GM18519 (cell line): Measurements from ENCODE around the gene SLC9A9.
A peak's percentile ranks its signal among the peaks of the same experiment; 100 is the strongest.
"Not testable (repeated sequence)": the region's sequence is repeated elsewhere in the genome, so short reads cannot be mapped to it uniquely, and the experiment has no call there.

Experiments used
- ATAC-seq: cut with Tn5 transposase; IDR thresholded peaks from one replicate; pipeline ENCODE4 v1.9.1; 2021; ENCODE audit warnings: mild to moderate bottlenecking, moderate library complexity; ENCODE audit not compliant: unreplicated experiment, low FRiP score

Gene SLC9A9

DNA sequence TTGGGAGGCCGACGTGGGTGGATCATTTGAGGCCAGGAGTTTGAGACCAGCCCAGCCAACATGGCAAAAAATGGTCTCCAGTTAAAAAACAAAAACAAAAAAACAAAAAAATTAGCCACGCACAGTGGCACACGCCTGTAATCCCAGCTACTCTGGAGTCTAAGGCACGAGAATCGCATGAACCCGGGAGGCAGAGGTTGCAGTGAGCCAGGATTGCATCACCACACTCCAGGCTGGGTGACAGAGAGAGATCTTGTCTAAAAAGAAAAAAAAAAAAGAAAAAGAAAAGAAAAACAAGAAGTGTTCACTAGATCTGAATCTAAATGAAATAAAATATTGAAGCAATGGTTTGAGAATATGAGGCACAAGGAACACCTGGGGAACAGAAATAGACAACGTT lies 36.7 kb downstream of the SLC9A9 start:
- no peak for ATAC-seq

DNA sequence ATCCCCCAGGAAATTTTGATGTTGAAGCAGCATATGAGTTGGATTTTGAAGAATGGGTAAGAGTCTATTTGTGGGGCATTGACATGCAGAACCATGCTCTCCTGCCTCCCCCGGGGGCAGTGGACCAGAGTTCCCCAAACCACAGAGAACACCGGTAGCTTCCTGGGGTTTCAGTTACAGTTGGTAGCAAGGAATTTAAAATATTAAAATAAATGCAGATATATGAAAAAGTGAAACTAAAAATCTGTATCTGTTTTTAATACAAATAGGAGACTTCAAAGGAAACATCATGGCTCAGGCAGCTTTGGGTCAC lies 37.4 kb downstream of the SLC9A9 start:
- no peak for ATAC-seq

DNA sequence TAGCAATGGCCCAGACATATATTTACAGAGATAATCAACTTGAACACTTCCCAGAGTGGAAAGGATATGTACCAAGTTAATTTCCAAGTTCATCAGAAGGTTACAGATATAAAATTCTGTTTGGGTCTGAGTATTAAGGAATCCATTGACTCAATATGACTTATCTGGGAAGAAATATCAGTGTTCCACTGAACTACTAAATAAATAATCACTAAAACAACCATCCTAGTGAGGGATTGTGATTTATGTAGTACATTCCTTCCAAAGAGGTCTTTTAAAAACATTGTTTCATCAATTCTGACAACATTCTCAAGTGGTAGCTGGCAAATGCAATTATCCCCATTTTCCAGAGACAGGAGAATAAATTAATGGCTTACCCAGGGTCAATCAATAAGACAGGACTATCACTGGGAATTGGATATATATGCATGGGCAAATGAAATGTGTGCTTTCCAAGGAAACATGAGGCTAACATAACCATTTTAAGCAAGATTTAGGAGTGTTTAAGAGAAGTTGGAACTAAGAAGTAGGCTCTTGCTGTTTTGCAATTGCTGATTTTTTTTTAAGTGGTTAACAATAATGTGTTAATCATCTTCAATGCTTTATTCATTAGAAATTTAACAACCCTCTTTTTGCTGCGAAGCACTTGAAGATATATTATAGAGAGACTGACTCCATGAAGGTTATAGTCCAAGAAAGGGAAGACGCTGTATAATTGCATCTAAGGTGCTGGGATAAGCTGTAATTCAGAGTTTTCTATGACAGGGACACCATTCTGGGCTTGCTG lies 37.9 kb downstream of the SLC9A9 start:
- ATAC-seq = no peak

DNA sequence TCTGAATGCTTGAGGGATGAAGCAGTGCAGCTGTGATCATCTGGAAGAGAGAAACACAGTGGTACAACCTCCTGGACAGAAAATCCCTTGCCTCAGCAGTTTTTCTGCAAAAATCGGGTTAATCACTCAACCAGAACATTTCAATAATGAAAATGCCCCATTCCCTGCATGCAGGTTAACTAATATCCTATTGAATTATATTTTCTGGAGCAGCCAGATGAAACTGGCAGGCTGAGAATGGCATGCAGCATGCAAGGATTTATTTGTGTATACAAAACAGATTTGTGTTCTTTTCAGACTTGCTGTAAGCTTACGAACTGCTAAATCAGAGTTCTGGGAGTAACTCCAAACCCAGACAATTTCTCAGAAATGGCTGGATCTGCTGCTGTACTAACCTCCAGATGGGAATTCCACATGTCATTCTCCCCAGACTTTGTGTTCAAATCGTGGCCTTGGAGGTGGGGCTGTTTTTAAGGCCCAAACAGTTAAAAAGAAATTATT lies 39.1 kb downstream of the SLC9A9 start:
- no peak for ATAC-seq

DNA sequence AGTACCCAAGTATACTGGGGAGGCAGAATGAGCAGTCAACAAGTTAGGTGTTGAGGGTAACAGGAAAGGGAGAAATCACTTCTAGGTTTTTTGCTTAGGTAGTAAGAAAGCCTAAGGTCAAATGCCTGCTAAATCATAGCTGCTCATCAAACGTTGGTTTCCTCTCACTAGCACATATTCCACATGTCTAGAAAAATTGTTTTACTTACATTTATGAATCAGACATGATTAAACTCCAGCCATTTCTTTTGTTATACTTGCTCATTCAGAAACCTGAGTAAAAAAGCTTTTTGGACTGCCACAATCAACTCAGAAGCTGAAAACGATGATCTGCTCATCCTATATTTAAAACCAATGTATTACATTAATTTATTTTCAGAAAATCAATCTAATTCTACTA lies 40.2 kb downstream of the SLC9A9 start:
- no peak for ATAC-seq

DNA sequence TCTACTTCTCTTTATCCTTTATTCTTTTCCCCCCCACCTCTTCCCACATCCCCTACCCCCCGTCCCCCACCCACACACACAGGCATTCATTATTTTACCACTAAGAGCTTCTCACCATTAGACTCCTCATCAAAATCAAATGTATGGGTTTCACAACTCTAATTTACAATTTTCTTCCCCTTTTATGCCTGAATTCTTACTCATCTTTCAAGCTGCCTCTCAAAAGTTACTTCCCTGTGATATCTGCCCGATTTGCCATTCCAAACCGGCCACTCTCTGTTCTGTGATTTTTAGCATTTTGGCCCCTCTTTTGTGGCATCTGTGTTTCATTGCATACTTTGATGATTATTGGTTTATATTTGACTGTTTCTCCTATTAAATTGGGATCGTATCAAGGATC lies 42.2 kb downstream of the SLC9A9 start:
- ATAC-seq = no peak

DNA sequence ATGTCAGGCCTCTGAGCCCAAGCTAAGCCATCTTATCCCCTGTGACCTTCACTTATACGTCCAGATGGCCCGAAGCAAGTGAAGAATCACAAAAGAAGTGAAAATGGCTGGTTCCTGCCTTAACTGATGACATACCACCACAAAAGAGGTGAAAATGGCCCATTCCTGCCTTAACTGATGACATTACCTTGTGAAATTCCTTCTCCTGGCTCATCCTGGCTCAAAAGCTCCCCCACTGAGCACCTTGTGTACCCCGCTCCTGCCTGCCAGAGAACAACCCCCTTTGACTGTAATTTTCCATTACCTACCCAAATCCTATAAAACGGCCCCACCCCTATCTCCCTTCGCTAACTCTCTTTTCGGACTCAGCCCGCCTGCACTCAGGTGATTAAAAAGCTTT lies 42.8 kb downstream of the SLC9A9 start:
- not testable (repeated sequence) for ATAC-seq

DNA sequence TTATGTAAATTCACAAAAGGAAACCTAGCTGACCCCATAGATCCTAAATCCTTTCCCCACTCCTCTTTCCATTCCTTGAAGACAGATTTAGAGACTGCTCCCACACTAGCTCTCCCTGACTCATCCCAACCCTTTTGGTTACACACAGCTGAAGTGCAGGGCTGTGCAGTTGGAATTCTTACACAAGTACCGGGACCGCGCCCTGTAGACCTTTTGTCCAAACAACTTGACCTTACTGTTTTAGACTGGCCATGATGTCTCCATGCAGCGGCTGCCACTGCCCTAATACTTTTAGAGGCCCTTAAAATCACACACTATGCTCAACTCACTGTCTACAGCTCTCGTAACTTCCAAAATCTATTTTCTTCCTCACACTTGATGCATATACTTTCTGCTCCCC lies 47.2 kb downstream of the SLC9A9 start:
- ATAC-seq = not testable (repeated sequence)

DNA sequence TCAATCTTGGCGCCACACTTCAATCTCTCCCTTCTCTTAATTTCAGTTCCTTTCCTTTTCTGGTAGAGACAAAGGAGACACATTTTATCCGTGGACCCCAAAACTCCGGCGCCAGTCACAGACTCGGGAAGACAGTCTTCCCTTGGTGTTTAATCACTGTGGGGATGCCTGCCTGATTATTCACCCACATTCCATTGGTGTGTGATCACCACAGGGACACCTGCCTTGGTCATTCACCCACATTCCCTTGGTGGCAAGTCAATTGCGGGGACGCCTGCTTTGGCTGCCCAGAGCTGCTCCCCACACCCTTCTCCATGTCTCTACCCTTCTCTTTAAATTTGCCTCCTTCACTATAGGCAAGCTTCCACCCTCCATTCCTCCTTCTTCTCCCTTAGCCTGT lies 50.1 kb downstream of the SLC9A9 start:
- ATAC-seq = not testable (repeated sequence)

DNA sequence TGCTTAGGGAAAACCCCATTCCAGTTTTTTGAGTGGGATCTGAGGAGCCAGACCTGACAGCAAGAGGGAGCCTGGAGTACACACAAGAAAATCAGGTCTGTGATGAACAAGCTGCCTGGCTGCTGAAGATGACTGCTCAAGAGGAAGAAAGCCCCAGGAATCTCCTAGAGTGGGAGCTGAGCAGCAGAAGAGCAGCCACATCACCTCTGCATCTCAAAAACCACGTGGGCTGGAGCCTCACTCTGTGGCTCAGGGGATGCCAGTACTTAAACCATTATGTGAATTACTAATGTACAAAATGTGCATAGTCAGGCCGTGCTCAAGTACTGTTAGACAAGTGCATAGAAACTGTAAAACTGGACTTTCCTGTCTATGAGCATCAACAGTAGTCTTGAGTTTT lies 52.4 kb downstream of the SLC9A9 start:
- no peak for ATAC-seq

DNA sequence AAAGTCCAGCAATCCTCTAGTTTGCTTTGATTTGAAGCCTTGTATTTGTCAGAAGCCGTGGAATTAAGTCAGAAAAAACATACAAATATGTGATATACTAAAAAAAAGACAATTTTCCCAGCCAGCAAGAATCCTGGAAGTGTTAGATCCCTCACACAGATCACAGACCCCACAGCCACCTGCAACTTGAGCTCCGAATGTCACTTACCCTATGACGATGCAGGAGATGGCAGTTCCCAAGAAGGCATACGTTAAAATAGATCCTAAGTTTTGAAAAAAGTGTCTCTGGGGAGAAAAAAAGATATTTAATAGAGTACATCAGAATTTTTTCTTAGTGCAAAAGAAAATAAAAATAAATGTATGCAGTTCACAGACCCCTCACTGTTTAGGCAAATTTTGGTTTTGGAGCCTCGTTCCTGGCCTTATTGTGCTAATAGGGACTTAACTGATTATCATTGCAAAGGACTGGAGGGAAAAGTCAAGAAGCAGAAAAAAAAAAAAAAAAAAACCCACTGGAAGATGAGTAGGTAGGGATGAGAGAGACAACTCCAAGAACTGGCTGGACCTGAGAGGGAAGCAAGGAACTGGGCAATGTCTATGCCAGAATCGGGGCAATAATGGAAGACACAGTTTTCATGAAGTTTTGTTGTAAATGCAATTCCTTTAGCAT lies 53.3 kb downstream of the SLC9A9 start:
- ATAC-seq = no peak

DNA sequence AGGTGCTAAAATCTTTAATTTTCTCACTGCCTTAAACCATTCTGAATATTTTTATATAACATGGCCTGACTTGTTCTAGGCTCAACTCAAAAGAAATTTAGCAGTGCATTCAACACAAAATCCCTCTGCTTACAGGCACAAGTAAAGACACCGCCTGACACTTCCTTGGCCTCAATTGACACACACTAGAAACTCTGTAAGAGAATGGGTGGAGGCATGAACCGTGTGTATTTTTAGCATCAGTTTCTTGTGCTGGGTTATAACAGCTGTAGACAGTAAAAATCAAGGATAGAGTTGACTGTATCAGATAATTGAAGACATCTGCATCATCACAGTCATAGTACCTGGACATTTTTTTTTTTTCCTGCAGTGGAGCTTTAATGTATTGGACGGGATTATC lies 54.3 kb downstream of the SLC9A9 start:
- ATAC-seq = no peak

DNA sequence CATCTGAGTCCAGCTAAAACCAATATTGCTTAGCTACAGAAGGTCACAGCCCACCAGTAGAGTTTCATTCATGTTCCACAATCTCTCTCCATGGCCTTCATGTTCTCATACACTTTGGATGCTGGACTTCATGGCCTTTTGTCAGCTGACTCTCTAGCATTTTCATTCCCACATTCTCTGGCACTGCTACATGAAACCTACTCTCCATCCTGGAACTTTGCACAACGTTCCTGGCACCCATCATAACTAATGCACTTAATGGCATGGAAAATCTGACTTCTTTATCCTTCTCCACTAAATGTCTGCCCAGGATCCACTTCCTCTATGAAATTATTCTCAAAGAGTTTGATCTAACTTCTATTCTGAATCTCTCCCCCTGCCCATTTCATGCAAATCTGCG lies 56.9 kb downstream of the SLC9A9 start:
- no peak for ATAC-seq

DNA sequence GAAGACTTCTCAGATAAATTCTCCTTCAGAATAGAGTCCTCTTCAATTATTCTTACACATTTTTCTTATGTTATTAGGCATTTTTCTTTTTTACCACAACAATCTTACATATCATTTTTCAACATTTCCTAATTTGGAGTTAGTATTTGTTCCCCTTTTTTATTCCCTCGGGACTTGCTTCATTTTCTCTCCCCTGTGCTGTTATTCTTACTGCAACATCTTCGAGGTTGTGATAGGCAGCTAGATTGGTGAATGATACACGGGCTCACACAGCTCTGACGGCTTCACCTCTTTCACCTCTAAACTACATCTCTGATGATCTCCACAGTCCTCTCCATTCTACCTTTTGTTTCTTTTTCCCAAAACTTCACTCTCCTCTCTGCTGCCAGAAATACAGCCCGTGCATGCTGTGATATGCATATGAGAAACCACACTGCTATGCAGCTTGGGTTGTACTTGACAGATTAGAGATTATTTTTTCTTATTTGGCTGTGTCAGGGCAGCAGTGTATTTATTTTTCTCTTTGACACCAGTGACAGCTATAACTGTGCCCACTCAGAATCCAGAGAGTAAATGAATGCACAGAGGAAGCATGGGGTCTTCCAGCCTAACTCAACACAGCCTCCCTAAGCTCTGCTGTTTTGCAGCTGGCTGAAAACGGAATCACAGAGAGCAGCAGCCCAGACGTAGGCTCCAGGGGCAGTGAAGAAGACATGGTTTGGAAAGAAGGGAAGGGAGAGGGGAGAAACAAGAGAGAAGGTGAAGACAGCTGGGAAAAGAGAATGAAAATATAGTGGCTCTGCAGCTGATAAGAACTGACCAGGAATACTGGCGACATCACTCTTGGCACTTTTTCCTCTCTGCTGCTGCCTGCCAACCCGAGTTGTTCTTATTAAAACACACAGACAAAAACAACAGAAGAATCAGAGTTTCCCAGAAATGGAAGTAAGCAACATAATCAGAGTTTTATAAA lies 61.8 kb downstream of the SLC9A9 start:
- ATAC-seq = no peak

DNA sequence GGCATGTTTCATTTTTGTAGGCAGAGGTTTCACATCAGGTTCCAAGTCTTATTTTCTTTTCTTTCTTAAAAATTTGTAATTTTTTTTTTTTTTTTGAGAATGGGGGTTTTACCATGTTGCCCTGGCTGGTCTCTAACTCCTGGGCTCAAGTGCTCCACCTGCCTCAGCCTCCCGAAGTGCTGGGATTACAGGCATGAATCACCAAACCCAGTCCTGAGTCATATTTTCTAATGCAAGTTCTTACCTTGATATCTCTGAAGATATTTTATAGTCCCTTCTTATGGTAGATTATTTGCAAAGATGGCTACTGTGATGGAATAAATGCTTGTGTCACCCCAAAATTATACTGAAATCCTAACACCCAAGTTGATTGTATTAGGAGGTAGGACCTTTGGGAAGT lies 63.8 kb downstream of the SLC9A9 start:
- no peak for ATAC-seq

DNA sequence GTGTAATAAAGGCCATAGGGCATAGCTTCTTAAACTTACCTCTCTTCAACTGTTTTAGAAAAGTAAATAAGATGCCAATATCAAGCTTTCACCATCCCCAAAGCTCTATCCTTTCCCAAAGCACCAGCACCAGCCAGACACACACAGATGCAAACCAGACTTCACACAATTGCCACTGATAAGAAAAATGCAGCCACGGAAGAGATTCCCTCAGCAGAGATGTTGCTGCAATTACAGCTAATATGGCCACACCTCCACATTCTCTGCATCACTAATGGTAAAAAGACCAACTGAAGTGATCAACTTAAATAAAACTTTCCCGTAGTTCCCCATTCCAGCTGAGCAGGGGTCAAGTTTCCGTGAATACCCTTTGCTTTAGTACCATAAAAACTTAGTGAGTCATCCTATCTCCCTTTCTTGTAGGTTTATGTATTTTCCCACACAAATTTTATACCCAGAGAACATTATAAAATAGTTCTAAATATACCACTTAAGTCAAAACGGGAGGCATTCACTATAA lies 64.4 kb downstream of the SLC9A9 start:
- no peak for ATAC-seq

DNA sequence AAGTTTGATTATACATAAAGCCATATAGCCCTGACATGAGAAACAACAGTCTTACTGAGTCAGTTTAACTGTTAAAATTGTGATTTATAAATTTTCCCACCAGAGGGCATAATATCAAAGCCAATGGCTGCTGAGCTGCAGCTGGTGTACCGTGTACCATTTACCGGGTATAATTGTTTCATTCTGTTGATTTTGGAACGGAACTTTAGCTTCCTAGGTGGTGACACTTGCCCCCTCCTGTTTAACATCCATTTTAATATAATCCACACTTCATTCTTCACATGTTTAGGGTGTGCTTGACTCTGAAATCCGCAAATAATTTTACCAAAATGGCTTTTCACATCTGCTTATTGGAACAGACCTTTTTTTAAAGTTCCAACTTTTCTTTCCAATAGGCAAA lies 72.8 kb downstream of the SLC9A9 start:
- peak; percentile 93 for ATAC-seq

DNA sequence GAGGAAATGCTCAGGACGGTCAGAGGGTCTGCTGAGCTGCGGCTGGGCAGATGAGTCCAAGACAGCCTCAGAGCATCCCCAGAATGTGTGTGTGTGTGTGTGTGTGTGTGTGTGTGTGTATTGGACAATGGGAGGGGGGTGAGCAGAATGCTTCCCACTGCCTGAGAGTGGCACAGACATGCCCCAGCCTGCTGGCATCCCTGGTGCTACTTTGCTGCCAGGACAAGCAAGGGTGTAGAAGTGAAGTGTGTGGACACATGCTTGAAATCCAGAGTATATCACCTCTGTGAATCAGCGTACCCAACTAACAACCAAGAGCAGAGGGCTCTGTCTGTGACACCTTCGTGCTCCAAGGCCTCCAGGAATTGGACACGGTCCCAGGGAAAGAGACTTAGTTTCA lies 76.3 kb downstream of the SLC9A9 start:
- ATAC-seq = no peak

DNA sequence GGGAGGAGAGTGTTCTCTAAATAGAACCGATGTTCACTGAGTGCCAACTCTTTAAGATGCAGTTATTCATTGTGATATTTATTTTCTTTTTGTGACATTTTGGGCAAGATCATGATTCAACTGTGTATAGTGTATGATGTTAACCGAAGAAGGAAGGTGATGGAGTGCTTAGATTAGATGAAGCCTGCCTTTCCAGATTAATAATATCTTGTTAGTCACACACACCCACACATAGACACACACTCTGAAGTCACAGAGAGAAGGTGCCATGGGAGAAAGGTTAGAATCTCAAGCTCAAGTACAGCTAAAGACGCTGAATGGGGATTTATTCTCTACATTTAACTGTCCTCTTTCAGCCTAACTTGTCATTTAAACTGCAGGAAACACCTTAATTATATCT lies 77.0 kb downstream of the SLC9A9 start:
- ATAC-seq = no peak

DNA sequence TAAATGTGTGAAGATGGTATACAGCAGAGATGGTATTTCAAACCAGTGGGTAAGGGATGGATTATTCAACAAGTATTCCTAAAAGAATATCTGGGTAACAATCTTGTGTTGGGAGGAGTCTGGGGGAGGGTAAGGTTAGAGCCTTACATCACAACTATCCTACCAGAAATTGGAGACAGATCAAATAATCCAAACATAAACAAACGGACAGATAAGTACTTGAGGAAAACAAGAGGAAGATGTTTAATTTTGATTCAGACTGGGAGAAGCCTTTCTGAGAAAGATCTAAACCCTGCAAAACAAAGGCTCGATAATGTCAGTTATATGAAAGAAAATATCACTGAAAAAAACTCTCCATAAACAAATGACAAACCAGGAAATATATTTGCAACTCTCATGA lies 77.9 kb downstream of the SLC9A9 start:
- no peak for ATAC-seq

DNA sequence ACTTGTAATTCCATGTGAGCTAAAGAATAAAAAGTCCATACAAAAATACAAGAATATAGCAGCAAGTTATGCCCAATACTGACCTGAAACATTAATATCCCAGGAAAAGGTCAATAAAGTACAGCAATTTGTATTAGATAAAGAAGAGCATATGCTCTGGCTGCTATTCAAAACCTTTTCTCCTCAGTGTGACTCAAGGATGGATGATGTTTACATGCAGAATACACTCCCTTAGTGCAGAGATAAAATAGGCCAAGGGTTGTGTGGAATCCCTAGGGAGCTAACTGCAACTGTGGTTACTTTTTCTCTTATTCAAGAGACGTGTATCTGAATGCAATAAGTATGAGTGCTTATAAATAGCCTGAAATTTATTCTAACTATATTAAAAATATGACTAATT lies 78.7 kb downstream of the SLC9A9 start:
- no peak for ATAC-seq
